NOMO-1 treated with dmso at 0.1 percent for 144 hours (cell line): ENCODE measurements around the gene INO80.
A peak's percentile ranks its signal among the peaks of the same experiment; 100 is the strongest.

ENCODE experiments used
- DNase-seq: peaks from one replicate; lab custom pipeline; 2025; ENCODE audit not compliant: unreplicated experiment; lab: John Stamatoyannopoulos, UW

Gene INO80

GRCh38 chr15:40951764-40952163 lies 164.3 kb downstream of the INO80 start:
- no peak for DNase-seq

- DNase-seq: no peak
Observed at GRCh38 chr15:40949756-40950207, 166.3 kb downstream of the INO80 start.

- DNase-seq: no peak
Observed at GRCh38 chr15:40948706-40949473, 167.2 kb downstream of the INO80 start.

- DNase-seq: no peak
Observed at GRCh38 chr15:40944510-40945296, 171.4 kb downstream of the INO80 start.

GRCh38 chr15:40943764-40944365 lies 172.2 kb downstream of the INO80 start:
- no peak for DNase-seq

GRCh38 chr15:40942878-40943277 lies 173.2 kb downstream of the INO80 start:
- no peak for DNase-seq

GRCh38 chr15:40942337-40942854 lies 173.7 kb downstream of the INO80 start:
- no peak for DNase-seq

GRCh38 chr15:40941528-40942336 lies 174.3 kb downstream of the INO80 start:
- peak; percentile 87 for DNase-seq

GRCh38 chr15:40941068-40941527 lies 175.0 kb downstream of the INO80 start:
- DNase-seq: no peak

GRCh38 chr15:40940296-40940801 lies 175.7 kb downstream of the INO80 start:
- no peak for DNase-seq

- DNase-seq: no peak
Observed at GRCh38 chr15:40938536-40938870, 177.6 kb downstream of the INO80 start.

GRCh38 chr15:40937762-40938535 lies 178.1 kb downstream of the INO80 start:
- DNase-seq: no peak

GRCh38 chr15:40936709-40937666 lies 179.1 kb downstream of the INO80 start:
- DNase-seq: no peak

- no peak for DNase-seq
Observed at GRCh38 chr15:40936234-40936708, 179.8 kb downstream of the INO80 start.

- DNase-seq: no peak
Observed at GRCh38 chr15:40934457-40934856, 181.6 kb downstream of the INO80 start.

- DNase-seq: no peak
Observed at GRCh38 chr15:40933517-40933902, 182.6 kb downstream of the INO80 start.

- DNase-seq: no peak
Observed at GRCh38 chr15:40932649-40933516, 183.2 kb downstream of the INO80 start.

GRCh38 chr15:40932156-40932555 lies 183.9 kb downstream of the INO80 start:
- no peak for DNase-seq
